Peyer's patch (tissue), 4 donors: ENCODE measurements around the gene CDC42BPA.

Source experiments
- POLR2A ChIP-seq, 2 donors: fragments of 450-650 bp; IDR thresholded peaks; one replicate each; pipeline ENCODE4 v1.5.1; 2017; ENCODE audit warnings: antibody characterized with exemption in 2 of 2, mild to moderate bottlenecking in 2 of 2, moderate library complexity in 2 of 2
- TF ChIP-seq, protein P1 (sequence below), 6 experiments: fragments of 450-650 bp in 4 of 6; fragments of 200-600 bp in 2 of 6; sonication (generic) in 1 of 6; IDR thresholded peaks; one replicate each; pipeline ENCODE4 v1.5.1; 2017 to 2019; ENCODE audit warnings: antibody characterized with exemption in 6 of 6, mild to moderate bottlenecking in 3 of 6, moderate library complexity in 1 of 6

DNA sequence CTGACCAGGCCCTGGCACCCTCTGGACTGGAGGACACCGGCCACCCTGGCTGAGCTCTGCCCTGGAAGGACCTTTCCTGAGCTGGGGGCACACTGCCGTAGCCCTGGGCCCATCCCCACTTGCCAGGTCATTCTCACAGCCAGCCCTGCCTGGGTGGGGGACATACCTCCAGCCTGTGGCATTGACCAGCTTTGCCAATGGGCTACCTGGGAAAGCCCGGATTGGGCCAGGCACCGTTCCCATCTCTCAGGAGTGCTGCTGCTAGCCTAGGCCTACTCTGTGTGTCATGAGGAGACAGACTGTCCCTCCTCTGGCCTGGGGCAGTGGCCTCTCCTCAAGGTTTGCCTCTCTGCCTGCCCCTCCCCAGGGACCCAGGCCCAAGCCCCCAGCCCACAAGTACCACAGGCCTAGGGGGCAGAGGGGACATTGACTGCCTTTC is 338.2 kb downstream of the CDC42BPA start:
- TF ChIP-seq, protein P1, sequence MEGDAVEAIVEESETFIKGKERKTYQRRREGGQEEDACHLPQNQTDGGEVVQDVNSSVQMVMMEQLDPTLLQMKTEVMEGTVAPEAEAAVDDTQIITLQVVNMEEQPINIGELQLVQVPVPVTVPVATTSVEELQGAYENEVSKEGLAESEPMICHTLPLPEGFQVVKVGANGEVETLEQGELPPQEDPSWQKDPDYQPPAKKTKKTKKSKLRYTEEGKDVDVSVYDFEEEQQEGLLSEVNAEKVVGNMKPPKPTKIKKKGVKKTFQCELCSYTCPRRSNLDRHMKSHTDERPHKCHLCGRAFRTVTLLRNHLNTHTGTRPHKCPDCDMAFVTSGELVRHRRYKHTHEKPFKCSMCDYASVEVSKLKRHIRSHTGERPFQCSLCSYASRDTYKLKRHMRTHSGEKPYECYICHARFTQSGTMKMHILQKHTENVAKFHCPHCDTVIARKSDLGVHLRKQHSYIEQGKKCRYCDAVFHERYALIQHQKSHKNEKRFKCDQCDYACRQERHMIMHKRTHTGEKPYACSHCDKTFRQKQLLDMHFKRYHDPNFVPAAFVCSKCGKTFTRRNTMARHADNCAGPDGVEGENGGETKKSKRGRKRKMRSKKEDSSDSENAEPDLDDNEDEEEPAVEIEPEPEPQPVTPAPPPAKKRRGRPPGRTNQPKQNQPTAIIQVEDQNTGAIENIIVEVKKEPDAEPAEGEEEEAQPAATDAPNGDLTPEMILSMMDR (IDR thresholded peaks at IDR 0.05), result no peak
- no peak for TF ChIP-seq POLR2A (IDR thresholded peaks at IDR 0.05)
